ENCODE results near the gene WNK1.

WNK1 gene

DNA sequence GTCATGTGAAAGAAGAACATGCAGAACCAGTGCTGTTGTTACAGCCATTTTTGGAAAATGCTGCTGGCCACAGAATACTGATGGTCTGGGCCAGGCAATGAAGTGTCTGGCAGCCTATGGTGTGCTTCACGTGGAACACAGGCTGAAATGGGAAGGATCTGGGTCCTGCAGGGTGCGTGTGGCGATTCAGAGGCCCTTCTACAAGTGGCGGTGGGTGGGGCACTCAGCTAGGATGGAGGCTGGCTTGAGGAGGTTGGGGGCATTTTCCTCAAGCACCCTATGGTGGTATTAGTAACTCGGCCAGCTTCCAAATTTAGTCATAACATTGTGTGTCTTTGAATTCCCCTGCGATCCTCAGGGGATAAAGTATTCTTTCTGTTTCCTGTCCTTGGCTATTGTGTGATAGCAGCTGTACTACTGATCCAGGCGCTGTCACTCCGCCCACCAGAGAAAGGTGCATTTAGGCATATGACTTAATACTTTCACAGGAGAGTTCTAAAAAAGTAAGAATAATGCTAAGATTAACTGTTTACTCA lies 206.3 kb downstream of the WNK1 start:
- no peak for DNase-seq

Data from activated CD4-positive, CD25-positive, alpha-beta regulatory T cell treated with anti-CD3 and anti-CD28 coated beads, Interleukin-2, amount 50 U/mL, for 72 hours (primary cell).